T-cell (primary cell): ENCODE measurements around the gene C1orf115. TPM values are rescaled to one million over a fixed set of nuclear protein-coding genes. Genes with fewer than 3 reads are reported as not detected.

Experiments
- ATAC-seq, 4 experiments: fragments of 200-7000 bp in 3 of 4; fragments of 150-1000 bp in 1 of 4; cut with Tn5 transposase; replicated peaks in 1 of 4; 1 replicate in 3 of 4; 2 replicates in 1 of 4; pipeline ENCODE4 v1.10.0; 2021; ENCODE audit warnings: moderate library complexity in 3 of 4, mild to moderate bottlenecking in 2 of 4, moderate number of reproducible peaks in 1 of 4
- CTCF ChIA-PET, 2 donors: fragments of 300-600 bp; sonication (Branson Sonifier 250); formaldehyde crosslinking; loops; one replicate each; lab custom pipeline; 2022; ENCODE audit warnings: antibody characterized with exemption in 2 of 2; lab: Charles Lee
- POLR2A ChIA-PET, 2 donors: fragments of 300-600 bp; sonication (Branson Sonifier 250); formaldehyde crosslinking; loops; one replicate each; lab custom pipeline; 2022; ENCODE audit warnings: antibody characterized with exemption in 2 of 2; lab: Charles Lee
- DNase-seq, 35 experiments: peaks; one replicate each; pipeline versions ENCODE4 v3.0.0 to v3.0.0-alpha.2; 2013 to 2023
- H3K27ac ChIP-seq: one replicate; pipeline ENCODE4 v1.5.1; 2013; ENCODE audit warnings: low read length
- H3K27me3 ChIP-seq, 2 experiments: replicated peaks in 1 of 2; 1 replicate in 1 of 2; 2 replicates in 1 of 2; pipeline versions ENCODE4 v1.6.1 to v1.7.0; 2013; ENCODE audit warnings: low read length in 1 of 2, mixed read lengths in 1 of 2; ENCODE audit not compliant: control insufficient read depth in 2 of 2, insufficient read depth in 2 of 2; ENCODE audit errors: extremely low read depth in 1 of 2
- H3K36me3 ChIP-seq, 2 donors: 1 replicate in 1 of 2; 2 replicates in 1 of 2; pipeline versions ENCODE4 v1.6.1 to v1.7.0; 2013; ENCODE audit warnings: low read length in 1 of 2; ENCODE audit not compliant: control insufficient read depth in 2 of 2, insufficient read depth in 1 of 2; ENCODE audit errors: extremely low read depth in 1 of 2
- H3K4me1 ChIP-seq, 2 experiments: 1 replicate in 1 of 2; 2 replicates in 1 of 2; pipeline versions ENCODE4 v1.6.1 to v1.7.0; 2013; ENCODE audit warnings: low read length in 2 of 2, mixed read lengths in 1 of 2; ENCODE audit not compliant: insufficient read depth in 2 of 2, control insufficient read depth in 1 of 2; ENCODE audit errors: extremely low read depth in 1 of 2
- H3K4me3 ChIP-seq, 2 donors: 1 replicate in 1 of 2; 2 replicates in 1 of 2; pipeline versions ENCODE4 v1.5.1 to v1.7.0; 2013; ENCODE audit warnings: mild to moderate bottlenecking in 2 of 2, low read length in 1 of 2, moderate library complexity in 1 of 2; ENCODE audit not compliant: control insufficient read depth in 1 of 2; ENCODE audit errors: extremely low read depth in 1 of 2
- H3K9me3 ChIP-seq: 2 replicates; pipeline ENCODE4 v1.7.0; 2013
- H3K27ac Mint-ChIP-seq, 2 donors: one replicate each; pipeline ENCODE4 v1.8.0; 2020 to 2021; ENCODE audit warnings: mild to moderate bottlenecking in 2 of 2, mixed read lengths in 2 of 2
- H3K27me3 Mint-ChIP-seq, 2 donors: one replicate each; pipeline ENCODE4 v1.8.0; 2021 to 2022; ENCODE audit warnings: mixed read lengths in 2 of 2
- H3K36me3 Mint-ChIP-seq: one replicate; pipeline ENCODE4 v1.8.0; 2021; ENCODE audit warnings: mixed read lengths
- H3K4me1 Mint-ChIP-seq, 3 donors: one replicate each; pipeline ENCODE4 v1.8.0; 2020 to 2022; ENCODE audit warnings: mixed read lengths in 3 of 3, mild to moderate bottlenecking in 1 of 3
- H3K4me3 Mint-ChIP-seq, 3 donors: one replicate each; pipeline ENCODE4 v1.8.0; 2020 to 2022; ENCODE audit warnings: mild to moderate bottlenecking in 3 of 3, mixed read lengths in 3 of 3, moderate library complexity in 3 of 3
- H3K9me3 Mint-ChIP-seq, 3 donors: one replicate each; pipeline ENCODE4 v1.8.0; 2020 to 2022; ENCODE audit warnings: mixed read lengths in 3 of 3
- WGBS: methylation state at CpG from one replicate; pipeline ENCODE4 v1.1.5; 2013; ENCODE audit warnings: missing lambda C conversion rate; ENCODE audit not compliant: insufficient coverage; 5-methylcytosine and 5-hydroxymethylcytosine counted together
- total RNA-seq, 35 experiments: library from RNA in 6 of 35; stranded (reverse) in 6 of 35; fragments of 120-200 nt in 1 of 35; gene quantifications; one replicate each; pipeline versions ENCODE4 v1.2.1 to v1.2.4 and lab custom pipeline; 2013 to 2026

Gene C1orf115
- total RNA-seq, 5 donors from 2014 or later (not counting 1 experiment from before 2014, with no cell fraction given) = 0.45 to 1.6 (median 1.3) TPM

- Mint-ChIP-seq H3K9me3 (no peaks in the 10 kb centered on the region), H3K4me1 (no peaks in the 10 kb centered on the region), H3K27ac (peak overlapping the region in 1 of 2 donors; percentile 3), H3K27me3 (peaks cover 5 to 11% of the 10 kb centered on the region in 2 donors), H3K36me3 (no peaks in the 10 kb centered on the region), H3K4me3 (no peak overlapping the region)
- ChIA-PET POLR2A (no interaction called here), CTCF (no interaction called here)
- H3K4me3 ChIP-seq = no peak overlapping the region
- ATAC-seq (no peak), DNase-seq (no peak)
- no peaks in the 10 kb centered on the region for H3K4me1 ChIP-seq
- no peak overlapping the region for H3K27ac ChIP-seq
- no peaks in the 10 kb centered on the region for H3K9me3 ChIP-seq
- no peaks in the 10 kb centered on the region for H3K36me3 ChIP-seq
- 75% methylated on average over 6 of the region's 6 CpGs for WGBS
- H3K27me3 ChIP-seq = peaks cover 0 to 3% of the 10 kb centered on the region in 2 experiments
Measured at GRCh38 chr1:220697326-220697725, 7.2 kb downstream of the C1orf115 start.

GRCh38 chr1:220698607-220699016 lies 8.4 kb downstream of the C1orf115 start:
- Mint-ChIP-seq H3K4me3 (no peak overlapping the region), H3K27ac (no peak overlapping the region), H3K36me3 (no peaks in the 10 kb centered on the region), H3K4me1 (no peaks in the 10 kb centered on the region), H3K27me3 (peaks cover 7 to 10% of the 10 kb centered on the region in 2 donors), H3K9me3 (no peaks in the 10 kb centered on the region)
- POLR2A ChIA-PET = no interaction called here
- H3K4me3 ChIP-seq = no peak overlapping the region
- no peaks in the 10 kb centered on the region for H3K36me3 ChIP-seq
- CTCF ChIA-PET = no interaction called here
- peaks cover 0 to 8% of the 10 kb centered on the region in 2 experiments for H3K27me3 ChIP-seq
- H3K27ac ChIP-seq = no peak overlapping the region
- no peak for ATAC-seq
- no peaks in the 10 kb centered on the region for H3K9me3 ChIP-seq
- 67% methylated on average over 1 of the region's 5 CpGs for WGBS
- H3K4me1 ChIP-seq = no peaks in the 10 kb centered on the region
- DNase-seq = no peak

GRCh38 chr1:220699044-220699443 lies 8.9 kb downstream of the C1orf115 start:
- no peaks in the 10 kb centered on the region for H3K9me3 Mint-ChIP-seq
- H3K4me1 Mint-ChIP-seq = no peaks in the 10 kb centered on the region
- H3K27ac ChIP-seq = no peak overlapping the region
- H3K9me3 ChIP-seq = no peaks in the 10 kb centered on the region
- DNase-seq = no peak
- H3K27me3 ChIP-seq = peaks cover 0 to 12% of the 10 kb centered on the region in 2 experiments
- WGBS = 60% methylated on average over 1 of the region's 3 CpGs
- ChIA-PET POLR2A (no interaction called here), CTCF (no interaction called here)
- H3K4me1 ChIP-seq = no peaks in the 10 kb centered on the region
- peaks cover 9 to 12% of the 10 kb centered on the region in 2 donors for H3K27me3 Mint-ChIP-seq
- ATAC-seq = no peak
- no peaks in the 10 kb centered on the region for H3K36me3 ChIP-seq
- H3K36me3 Mint-ChIP-seq = no peaks in the 10 kb centered on the region
- no peak overlapping the region for H3K4me3 ChIP-seq
- H3K27ac Mint-ChIP-seq = no peak overlapping the region
- no peak overlapping the region for H3K4me3 Mint-ChIP-seq

GRCh38 chr1:220700556-220701179 lies 10.5 kb downstream of the C1orf115 start:
- H3K27ac Mint-ChIP-seq = no peak overlapping the region
- H3K36me3 Mint-ChIP-seq = no peaks in the 10 kb centered on the region
- no peaks in the 10 kb centered on the region for H3K4me1 ChIP-seq
- H3K4me3 Mint-ChIP-seq = no peak overlapping the region
- no peaks in the 10 kb centered on the region for H3K36me3 ChIP-seq
- POLR2A ChIA-PET = no interaction called here
- H3K27me3 ChIP-seq = peaks cover 0 to 16% of the 10 kb centered on the region in 2 experiments
- DNase-seq = no peak
- CTCF ChIA-PET = no interaction called here
- peaks cover 9 to 12% of the 10 kb centered on the region in 2 donors for H3K27me3 Mint-ChIP-seq
- ATAC-seq = no peak
- H3K9me3 Mint-ChIP-seq = no peaks in the 10 kb centered on the region
- WGBS = no CpG with 5 or more reads among the region's 2 CpGs
- H3K27ac ChIP-seq = no peak overlapping the region
- H3K4me3 ChIP-seq = no peak overlapping the region
- H3K9me3 ChIP-seq = no peaks in the 10 kb centered on the region
- no peaks in the 10 kb centered on the region for H3K4me1 Mint-ChIP-seq

GRCh38 chr1:220701974-220702373 lies 11.8 kb downstream of the C1orf115 start:
- H3K9me3 Mint-ChIP-seq = no peaks in the 10 kb centered on the region
- CTCF ChIA-PET = no interaction called here
- H3K27me3 Mint-ChIP-seq = peaks cover 9 to 12% of the 10 kb centered on the region in 2 donors
- no peak for ATAC-seq
- DNase-seq = no peak
- no peak overlapping the region for H3K27ac ChIP-seq
- no peak overlapping the region for H3K27ac Mint-ChIP-seq
- H3K4me1 Mint-ChIP-seq = no peaks in the 10 kb centered on the region
- no peak overlapping the region for H3K4me3 ChIP-seq
- H3K27me3 ChIP-seq = peaks cover 0 to 23% of the 10 kb centered on the region in 2 experiments
- no peaks in the 10 kb centered on the region for H3K36me3 Mint-ChIP-seq
- H3K36me3 ChIP-seq = no peaks in the 10 kb centered on the region
- 52% methylated on average over 3 of the region's 6 CpGs for WGBS
- POLR2A ChIA-PET = no interaction called here
- H3K4me1 ChIP-seq = no peaks in the 10 kb centered on the region
- H3K9me3 ChIP-seq = no peaks in the 10 kb centered on the region
- no peak overlapping the region for H3K4me3 Mint-ChIP-seq

GRCh38 chr1:220702733-220703270 lies 12.6 kb downstream of the C1orf115 start:
- Histone ChIP-seq H3K4me3 (no peak overlapping the region), H3K36me3 (no peaks in the 10 kb centered on the region), H3K27ac (no peak overlapping the region), H3K27me3 (peaks cover 0 to 28% of the 10 kb centered on the region in 2 experiments), H3K4me1 (no peaks in the 10 kb centered on the region), H3K9me3 (no peaks in the 10 kb centered on the region)
- WGBS = 48% methylated on average over 3 of the region's 5 CpGs
- no peaks in the 10 kb centered on the region for H3K9me3 Mint-ChIP-seq
- POLR2A ChIA-PET = no interaction called here
- H3K36me3 Mint-ChIP-seq = no peaks in the 10 kb centered on the region
- CTCF ChIA-PET = interaction anchor here in 1 of 2 donors (0.6 to 0.7 kb wide), 2 partner anchors 8 to 504 kb away, joined by 3 read pairs; no protein-coding TSS in a partner anchor
- no peaks in the 10 kb centered on the region for H3K4me1 Mint-ChIP-seq
- H3K27ac Mint-ChIP-seq = no peak overlapping the region
- H3K4me3 Mint-ChIP-seq = no peak overlapping the region
- no peak for DNase-seq
- no peak for ATAC-seq
- H3K27me3 Mint-ChIP-seq = peaks cover 8 to 9% of the 10 kb centered on the region in 2 donors
